HG02981 (cell line): Measurements from ENCODE around the gene STAC.
A peak's percentile ranks its signal among the peaks of the same experiment; 100 is the strongest.

Experiments
- ATAC-seq: cut with Tn5 transposase; IDR thresholded peaks from one replicate; pipeline ENCODE4 v1.9.1; 2021; ENCODE audit warnings: mild to moderate bottlenecking, moderate library complexity; ENCODE audit not compliant: unreplicated experiment

Gene STAC

DNA sequence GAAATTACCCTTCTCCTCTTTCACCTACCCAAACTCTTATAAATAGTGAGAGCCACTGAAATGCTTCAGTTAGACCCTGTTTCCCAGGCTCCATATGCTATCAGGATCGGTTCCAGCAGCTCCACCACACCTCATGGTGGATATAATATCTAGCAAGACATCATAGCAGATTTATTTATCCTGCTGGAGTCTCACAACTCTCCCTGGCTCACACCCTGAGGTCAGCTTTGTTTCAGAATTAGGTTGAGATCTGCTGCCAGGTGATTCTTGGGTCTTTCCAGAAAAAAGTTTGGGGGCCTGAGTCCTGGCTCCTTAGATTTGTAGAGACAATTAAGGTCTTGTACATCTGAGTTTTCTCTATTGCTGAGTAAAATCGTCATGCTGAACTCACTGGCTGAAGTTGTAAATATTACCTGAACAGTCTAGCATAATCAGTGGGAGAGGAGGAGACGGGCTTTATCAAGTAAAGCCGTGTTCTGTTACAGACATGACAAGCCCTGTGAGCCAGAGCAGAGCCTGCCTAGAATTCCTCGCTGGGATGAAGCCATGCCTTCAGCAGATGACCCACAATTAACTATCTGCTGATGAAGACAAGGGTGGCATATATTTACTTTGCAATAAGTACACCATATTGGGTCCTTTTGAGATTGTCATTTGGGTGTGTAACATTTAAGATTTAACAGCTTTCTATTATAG lies 131.6 kb downstream of the STAC start:
- no peak for ATAC-seq

GRCh38 chr3:36512555-36512954 lies 132.3 kb downstream of the STAC start:
- no peak for ATAC-seq

GRCh38 chr3:36514171-36514570 lies 133.9 kb downstream of the STAC start:
- no peak for ATAC-seq

GRCh38 chr3:36519682-36520081 lies 139.4 kb downstream of the STAC start:
- ATAC-seq, result no peak

GRCh38 chr3:36520241-36521006 lies 140.1 kb downstream of the STAC start:
- ATAC-seq, result no peak

- no peak for ATAC-seq
These were observed 140.7 kb downstream of the STAC start for GRCh38 chr3:36521007-36521379.

- ATAC-seq, result no peak
These were observed 144.3 kb downstream of the STAC start for GRCh38 chr3:36524560-36524959.

DNA sequence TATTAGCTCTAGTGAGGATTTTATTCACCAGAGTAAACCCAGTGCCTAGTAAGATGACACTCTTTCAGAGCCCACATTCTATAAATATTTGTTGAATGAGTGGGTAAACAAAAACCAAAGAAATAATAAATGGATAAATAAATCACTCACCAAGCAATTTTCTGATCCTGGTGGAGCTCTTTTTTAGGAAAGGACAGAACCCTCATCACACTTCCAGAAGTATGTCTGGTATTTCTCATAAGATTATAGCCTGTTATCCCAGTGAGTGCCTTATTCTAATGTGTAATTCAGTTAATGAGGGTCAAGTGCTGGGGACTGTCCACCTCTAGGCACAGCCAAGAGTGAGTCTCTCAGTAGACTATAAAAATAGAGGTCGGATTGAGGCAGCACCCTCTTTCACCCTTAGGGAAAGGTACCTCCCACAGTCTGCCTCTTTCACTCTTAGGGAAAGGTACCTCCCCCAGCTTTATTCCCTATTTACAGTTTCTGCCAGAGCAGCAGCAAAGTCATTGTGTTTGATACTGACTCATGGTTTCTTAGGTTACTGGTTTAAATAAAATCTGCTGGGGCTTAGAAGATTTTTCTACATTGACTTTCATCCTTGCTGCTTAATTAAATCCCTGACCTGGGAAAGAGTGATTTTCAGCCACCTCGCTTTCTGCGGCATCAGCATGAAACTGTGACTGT lies 145.0 kb downstream of the STAC start:
- ATAC-seq, result no peak

DNA sequence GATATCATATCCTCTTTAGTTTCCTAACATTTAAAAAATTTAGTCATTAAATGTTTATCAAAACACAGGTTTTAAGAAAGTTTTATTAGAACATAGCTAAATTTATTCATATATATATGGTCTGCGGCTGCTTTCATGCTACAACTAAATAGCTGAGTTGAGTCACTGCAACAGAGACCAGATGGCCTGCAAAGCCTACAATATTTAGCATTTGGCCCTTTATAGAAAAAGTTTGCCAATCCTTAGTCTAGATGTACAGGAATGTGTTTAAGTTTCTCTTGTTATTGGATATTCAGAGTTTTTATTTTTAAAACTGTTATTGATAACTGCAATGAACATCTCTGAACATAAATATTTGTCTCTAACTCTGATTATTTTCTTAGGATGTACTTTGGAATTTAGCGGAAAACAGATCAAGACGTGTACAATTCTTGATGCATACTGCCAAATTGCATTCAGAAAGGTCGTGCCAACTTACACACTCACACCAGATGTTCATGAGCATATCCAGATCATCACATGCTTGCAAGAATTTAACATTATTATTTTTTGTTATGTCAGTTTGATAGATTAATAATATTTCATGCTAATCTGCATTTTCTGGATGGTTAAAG lies 157.9 kb downstream of the STAC start:
- ATAC-seq, result no peak

GRCh38 chr3:36540888-36541518 lies 160.7 kb downstream of the STAC start:
- ATAC-seq, result no peak

DNA sequence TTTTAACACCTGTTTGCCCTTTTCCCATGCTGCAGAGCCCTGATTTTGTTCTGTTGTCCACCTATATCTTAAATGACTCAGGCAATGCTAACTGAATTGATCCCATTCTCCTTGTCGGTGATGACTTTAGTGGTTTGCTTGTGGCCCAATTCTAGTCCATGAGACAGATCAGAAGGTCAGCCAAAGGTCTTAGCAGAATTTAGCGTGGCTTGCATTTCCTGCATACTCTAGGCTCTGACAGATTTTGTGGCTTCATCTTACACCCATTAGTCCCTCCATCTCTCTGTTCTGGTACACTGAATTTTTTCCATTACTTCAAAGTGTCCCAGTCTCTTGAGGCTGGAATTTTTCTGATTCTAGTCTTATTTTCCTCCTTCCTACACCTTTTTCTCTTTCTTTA lies 161.9 kb downstream of the STAC start:
- ATAC-seq, result no peak

- ATAC-seq, result no peak
These were observed 163.1 kb downstream of the STAC start for GRCh38 chr3:36543276-36543997.

DNA sequence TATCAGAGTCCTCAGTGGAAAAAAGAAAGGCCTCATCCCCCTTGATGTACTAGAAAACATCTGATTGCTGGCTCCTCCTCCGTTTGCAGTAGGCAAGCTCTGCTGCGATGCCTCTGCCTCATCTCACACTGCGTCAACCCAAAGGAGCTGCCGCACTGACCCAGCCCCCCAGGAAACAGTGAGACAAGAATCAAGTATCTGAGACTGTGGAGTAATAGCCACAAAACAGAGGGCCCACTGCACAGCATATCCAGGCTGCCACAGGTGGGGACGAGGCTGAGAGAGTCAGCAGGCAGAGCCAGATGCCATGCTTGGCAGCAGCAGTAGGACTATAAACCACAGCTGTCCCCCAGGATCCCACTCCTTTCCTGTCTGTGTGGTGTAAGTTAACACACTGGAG lies 165.9 kb downstream of the STAC start:
- no peak for ATAC-seq

DNA sequence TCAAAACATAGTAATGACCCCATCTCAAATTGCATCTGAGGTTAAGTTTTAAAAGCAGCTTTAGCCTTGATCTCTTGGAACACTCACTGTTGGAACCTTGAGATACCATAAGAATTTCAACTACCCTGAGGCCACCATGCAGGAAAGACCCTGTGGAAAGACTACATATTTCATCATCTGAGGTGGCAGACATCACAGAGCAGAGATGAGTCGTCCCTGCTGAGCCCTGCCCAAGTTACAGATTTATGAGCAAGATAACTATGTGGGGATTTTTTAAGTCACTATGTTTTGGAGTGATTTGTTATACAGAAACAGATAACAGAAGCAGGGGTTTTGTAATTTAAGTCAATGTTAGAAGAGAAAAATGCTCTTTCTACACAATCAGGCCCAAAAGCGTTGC lies 168.4 kb downstream of the STAC start:
- no peak for ATAC-seq

DNA sequence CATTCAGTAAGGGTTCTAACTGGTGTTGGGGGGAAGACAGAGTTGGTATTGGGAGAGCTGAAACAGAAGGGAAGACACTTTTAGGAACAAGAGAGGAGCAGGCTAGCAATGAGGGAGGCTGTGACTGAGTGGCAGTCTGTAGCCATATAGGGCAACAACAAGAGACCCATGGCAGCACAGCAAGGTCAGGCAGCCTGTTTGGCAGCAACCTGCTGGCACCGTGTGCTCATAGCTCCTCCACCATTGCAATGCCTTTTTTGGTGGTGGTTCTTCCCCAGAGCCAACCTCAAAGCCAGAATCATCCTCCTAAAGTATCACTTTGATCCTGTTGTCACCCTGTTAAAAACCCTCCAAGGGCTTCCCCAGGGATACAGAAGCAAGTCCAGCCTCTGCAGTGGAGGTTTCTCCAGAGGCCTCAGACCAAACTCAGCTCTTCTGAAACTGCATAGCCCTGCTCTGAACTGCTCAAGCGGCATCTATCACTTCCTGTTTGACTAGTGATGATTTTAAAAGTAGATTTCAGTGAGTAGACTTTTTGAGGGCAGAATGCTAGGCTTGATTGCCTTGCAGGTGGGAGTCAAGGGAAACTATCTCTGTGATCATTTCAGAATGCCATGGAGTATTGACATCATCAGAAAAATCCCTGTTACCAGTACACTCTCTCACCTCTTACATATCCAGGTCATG lies 176.9 kb downstream of the STAC start:
- ATAC-seq, result peak; percentile 78

DNA sequence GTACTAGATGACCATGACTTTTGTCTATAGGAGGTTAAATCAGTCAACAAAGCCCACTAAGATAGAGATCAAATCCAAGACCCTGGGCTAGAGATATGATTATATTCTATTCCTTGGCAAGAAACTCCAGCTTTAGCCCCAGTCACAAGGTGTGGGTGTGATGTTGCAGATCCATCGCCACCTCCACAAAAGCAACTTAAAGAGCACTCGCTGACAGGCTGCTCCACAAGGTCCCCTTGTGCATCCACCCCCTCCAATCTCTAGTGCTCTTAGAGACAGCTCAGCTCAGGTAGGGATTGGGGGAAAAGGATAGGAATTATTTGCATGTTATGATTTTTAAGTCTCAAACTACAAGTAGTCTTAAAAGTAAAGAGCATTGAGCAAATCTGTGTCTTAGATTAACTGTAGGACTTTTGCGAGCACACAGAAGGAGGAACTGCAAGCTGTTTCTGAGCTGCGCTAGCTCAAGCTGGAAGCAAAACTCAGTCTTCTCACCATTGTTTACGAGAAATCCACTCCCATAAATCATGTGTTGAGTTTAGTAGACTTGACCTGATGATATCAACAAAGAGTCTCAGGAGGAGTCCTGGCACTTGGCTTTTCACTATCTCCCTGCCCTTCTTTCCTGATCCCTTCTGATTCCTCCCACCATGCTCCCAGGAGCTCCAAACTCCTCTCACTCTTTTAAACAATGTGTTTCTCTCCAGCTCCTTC lies 177.6 kb downstream of the STAC start:
- ATAC-seq, result no peak

- no peak for ATAC-seq
These were observed 178.7 kb downstream of the STAC start for GRCh38 chr3:36558961-36559360.

DNA sequence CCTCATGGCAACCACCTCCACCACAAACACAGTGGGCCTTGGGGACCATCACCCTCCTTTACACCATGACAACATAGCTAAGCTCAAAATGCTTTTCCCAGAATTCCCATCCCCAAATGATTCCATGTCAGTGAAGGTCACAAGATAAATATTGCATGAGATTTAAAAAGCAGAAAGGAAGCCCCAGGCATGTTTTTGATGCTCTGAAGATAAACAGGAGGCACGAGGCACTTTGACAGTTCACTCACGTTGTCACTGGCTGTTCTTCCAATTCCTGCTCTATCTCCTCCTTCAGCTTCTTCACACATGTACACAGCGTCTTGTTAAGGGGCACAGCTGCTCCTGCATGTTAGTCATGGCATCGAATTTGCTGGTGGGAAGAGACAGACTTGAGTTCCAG lies 180.4 kb downstream of the STAC start:
- ATAC-seq, result no peak

- no peak for ATAC-seq
These were observed 181.3 kb downstream of the STAC start for GRCh38 chr3:36561601-36562000.
